ENCODE results near the gene SUSD1. TPM values are rescaled to one million over a fixed set of nuclear protein-coding genes. Genes with fewer than 3 reads are reported as not detected.

The SUSD1 gene
- total and polyA plus RNA-seq, 2 donors (not counting 1 experiment from before 2014, with no cell fraction given): 5.7 to 7.5 TPM

DNA sequence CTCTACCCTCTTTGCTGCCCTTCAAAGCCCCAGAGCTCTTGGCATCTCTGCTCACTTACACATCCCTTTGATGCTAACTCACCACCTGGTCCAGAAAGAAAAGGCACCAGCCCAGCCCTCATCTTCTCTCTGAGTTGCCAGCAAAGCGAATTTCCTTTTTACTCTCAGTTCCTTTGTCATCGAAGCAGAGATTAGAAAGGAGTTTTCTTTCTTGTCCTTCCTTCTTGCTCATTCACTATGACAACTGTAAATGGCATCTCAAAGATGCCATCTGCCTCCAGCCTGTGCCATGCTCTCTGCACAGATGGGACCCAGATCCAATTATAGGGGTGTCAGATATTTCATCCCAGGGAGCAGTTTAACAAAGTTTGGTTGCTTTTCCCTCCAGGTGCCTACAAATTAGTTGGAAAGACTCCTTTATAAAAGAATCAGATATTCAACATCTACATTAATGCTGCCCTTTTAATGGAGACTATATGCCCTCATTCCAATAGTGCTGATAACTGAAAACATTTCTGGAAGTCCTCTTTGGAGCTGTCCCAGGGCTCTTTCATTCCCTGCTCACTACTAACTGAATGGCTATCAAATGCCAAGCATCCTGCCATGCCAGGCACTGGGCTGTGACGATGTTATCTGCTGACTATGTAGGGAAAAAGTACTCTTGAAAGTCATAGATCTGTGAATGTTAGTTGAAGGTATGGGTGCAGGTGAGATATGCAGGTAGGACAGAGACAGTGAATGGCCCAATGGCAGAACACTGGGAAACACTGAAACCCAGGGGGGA, 58.9 kb downstream of the SUSD1 start:
- ChIA-PET POLR2A (no interaction called here), CTCF (interaction anchor here (1.0 kb wide), 1 partner anchor 18 kb away, joined by 3 read pairs; no protein-coding TSS in a partner anchor)
- Histone ChIP-seq H2AFZ (ENCODE audit: insufficient read depth, low read depth, low read length, poor library complexity, severe bottlenecking) (no peak overlapping the region), H3K27ac (ENCODE audit: low read length in 2 of 2) (no peak overlapping the region), H3K36me3 (replicated peaks in 1 of 2; ENCODE audit: control extremely low read depth in 1 of 2, control insufficient read depth in 1 of 2, extremely low read depth in 1 of 2, insufficient read depth in 2 of 2, low read length in 1 of 2) (no peaks in the 10 kb centered on the region), H3K4me2 (replicated peaks; ENCODE audit: low read depth, low read length, poor library complexity, severe bottlenecking) (peak overlapping the region; percentile 10), H3K4me1 (ENCODE audit: control insufficient read depth in 2 of 2, insufficient read depth in 2 of 2, low read length in 2 of 2) (peaks cover 12 to 13% of the 10 kb centered on the region in 2 donors), H3K9me3 (ENCODE audit: control extremely low read depth in 1 of 3, control insufficient read depth in 2 of 3, insufficient read depth in 1 of 3, low read length in 2 of 3) (no peaks in the 10 kb centered on the region), H3K27me3 (replicated peaks in 1 of 4; ENCODE audit: control extremely low read depth in 1 of 4, control insufficient read depth in 3 of 4, insufficient read depth in 4 of 4, low read length in 3 of 4) (no peaks in the 10 kb centered on the region), H3K4me3 (ENCODE audit: control extremely low read depth in 1 of 5, extremely low read depth in 1 of 5, insufficient read depth in 1 of 5, low read depth in 2 of 5, low read length in 4 of 5) (no peak overlapping the region), H3K79me2 (ENCODE audit: control insufficient read depth, insufficient read depth, low read length) (no peaks in the 10 kb centered on the region), H4K20me1 (ENCODE audit: control insufficient read depth, insufficient read depth, low read length, poor library complexity, severe bottlenecking) (no peaks in the 10 kb centered on the region), H3K9ac (ENCODE audit: low read length) (no peak overlapping the region)
- ATAC-seq (ENCODE audit: low read depth): no peak
- no peaks in the 10 kb centered on the region for H3K9me3 Mint-ChIP-seq (ENCODE audit: insufficient read depth)
- H3K4me1 Mint-ChIP-seq: peaks cover 27% of the 10 kb centered on the region
- intact Hi-C loops (cut with micrococcal nuclease): no loop called here
- DNase-seq: no peak
- no peaks in the 10 kb centered on the region for H3K27me3 Mint-ChIP-seq
- 50% methylated on average over 2 of the region's 3 CpGs for WGBS (ENCODE audit: insufficient coverage)
- no peak for TF ChIP-seq CTCF (IDR thresholded peaks at IDR 0.05)
- TF ChIP-seq EZH2 (IDR thresholded peaks at IDR 0.05; ENCODE audit: borderline replicate concordance, insufficient read depth, low read depth, low read length, poor library complexity, severe bottlenecking): no peak
- peak overlapping the region; percentile 0 for H3K27ac Mint-ChIP-seq
- H3K4me3 Mint-ChIP-seq: no peak overlapping the region

DNA sequence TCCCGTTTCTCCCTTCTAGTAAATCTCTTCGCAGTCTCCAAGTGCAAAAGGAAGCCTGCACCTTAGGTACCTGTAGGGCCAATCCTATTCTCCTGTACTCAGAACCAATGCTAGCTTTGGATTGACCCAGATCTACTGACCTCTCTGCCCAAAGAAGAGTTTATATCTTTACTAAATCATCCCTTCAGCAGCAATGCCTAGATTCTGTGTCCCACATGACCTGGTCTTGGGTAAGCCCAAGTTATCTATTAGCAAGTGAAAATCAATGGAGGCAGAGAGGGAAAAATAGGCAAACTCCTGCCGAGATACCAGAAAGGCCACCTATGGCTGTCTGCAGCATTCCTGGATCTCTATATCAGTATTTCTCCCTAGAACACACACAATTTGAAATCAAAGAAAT, 60.0 kb downstream of the SUSD1 start:
- H3K4me2 ChIP-seq (replicated peaks; ENCODE audit: low read depth, low read length, poor library complexity, severe bottlenecking): no peak overlapping the region
- TF ChIP-seq EZH2 (IDR thresholded peaks at IDR 0.05; ENCODE audit: borderline replicate concordance, insufficient read depth, low read depth, low read length, poor library complexity, severe bottlenecking) (no peak), CTCF (IDR thresholded peaks at IDR 0.05) (no peak)
- intact Hi-C loops (cut with micrococcal nuclease): no loop called here
- POLR2A ChIA-PET: no interaction called here
- H3K27me3 ChIP-seq (replicated peaks in 1 of 4; ENCODE audit: control extremely low read depth in 1 of 4, control insufficient read depth in 3 of 4, insufficient read depth in 4 of 4, low read length in 3 of 4): no peaks in the 10 kb centered on the region
- no peaks in the 10 kb centered on the region for H4K20me1 ChIP-seq (ENCODE audit: control insufficient read depth, insufficient read depth, low read length, poor library complexity, severe bottlenecking)
- DNase-seq: no peak
- H3K4me3 Mint-ChIP-seq: no peak overlapping the region
- WGBS (ENCODE audit: insufficient coverage): 67% methylated on average over 3 of the region's 3 CpGs
- no peak overlapping the region for H3K27ac ChIP-seq (ENCODE audit: low read length in 2 of 2)
- no peaks in the 10 kb centered on the region for H3K79me2 ChIP-seq (ENCODE audit: control insufficient read depth, insufficient read depth, low read length)
- no peaks in the 10 kb centered on the region for H3K9me3 Mint-ChIP-seq (ENCODE audit: insufficient read depth)
- no peak for ATAC-seq (ENCODE audit: low read depth)
- H3K9me3 ChIP-seq (ENCODE audit: control extremely low read depth in 1 of 3, control insufficient read depth in 2 of 3, insufficient read depth in 1 of 3, low read length in 2 of 3): no peaks in the 10 kb centered on the region
- no peak overlapping the region for H3K4me3 ChIP-seq (ENCODE audit: control extremely low read depth in 1 of 5, extremely low read depth in 1 of 5, insufficient read depth in 1 of 5, low read depth in 2 of 5, low read length in 4 of 5)
- peaks cover 37% of the 10 kb centered on the region for H3K4me1 Mint-ChIP-seq
- H3K4me1 ChIP-seq (ENCODE audit: control insufficient read depth in 2 of 2, insufficient read depth in 2 of 2, low read length in 2 of 2): peaks cover 23% of the 10 kb centered on the region in 2 donors
- H3K27ac Mint-ChIP-seq: no peak overlapping the region
- no peak overlapping the region for H3K9ac ChIP-seq (ENCODE audit: low read length)
- no peak overlapping the region for H2AFZ ChIP-seq (ENCODE audit: insufficient read depth, low read depth, low read length, poor library complexity, severe bottlenecking)
- H3K36me3 ChIP-seq (replicated peaks in 1 of 2; ENCODE audit: control extremely low read depth in 1 of 2, control insufficient read depth in 1 of 2, extremely low read depth in 1 of 2, insufficient read depth in 2 of 2, low read length in 1 of 2): no peaks in the 10 kb centered on the region
- no peaks in the 10 kb centered on the region for H3K27me3 Mint-ChIP-seq
- CTCF ChIA-PET: interaction anchor here (2.8 to 3.4 kb wide), 2 partner anchors 18 to 246 kb away, joined by 22 to 28 read pairs; no protein-coding TSS in a partner anchor

All from B cell (primary cell).